ENCODE results near the gene GJD3. TPM values are rescaled to one million over a fixed set of nuclear protein-coding genes. Genes with fewer than 3 reads are reported as not detected.

The GJD3 gene
- total RNA-seq, 1 donor from 2014 or later, result not detected

DNA sequence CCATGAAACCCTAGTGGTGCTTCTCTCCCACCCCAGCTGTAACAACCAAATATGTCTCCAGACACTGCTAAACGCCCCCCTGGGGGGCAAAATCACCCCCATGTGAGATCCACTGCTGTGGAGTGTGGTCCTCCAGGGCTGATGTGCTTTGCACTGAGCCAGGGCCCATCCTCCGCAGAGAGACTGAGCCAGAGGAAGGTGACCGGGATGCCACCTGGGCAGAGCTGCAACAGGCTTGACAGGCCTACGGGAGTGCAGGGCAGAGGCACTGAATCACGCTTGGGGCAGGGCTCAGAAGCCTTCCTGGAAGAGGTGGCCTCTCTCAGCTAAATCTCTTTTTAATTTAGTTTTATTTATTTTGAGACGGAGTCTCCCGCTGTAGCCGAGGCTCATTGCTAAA, 4.4 kb downstream of the GJD3 start:
- Mint-ChIP-seq H3K4me1 (peaks cover 19% of the 10 kb centered on the region), H3K27me3 (ENCODE audit: low read depth) (peaks cover 23% of the 10 kb centered on the region), H3K9me3 (no peaks in the 10 kb centered on the region), H3K4me3 (no peak overlapping the region), H3K27ac (no peak overlapping the region), H3K36me3 (peaks cover 3% of the 10 kb centered on the region)
- no peak for DNase-seq (ENCODE audit: low spot score in 2 of 2, unreplicated experiment in 2 of 2)
- TF ChIP-seq, protein P1, sequence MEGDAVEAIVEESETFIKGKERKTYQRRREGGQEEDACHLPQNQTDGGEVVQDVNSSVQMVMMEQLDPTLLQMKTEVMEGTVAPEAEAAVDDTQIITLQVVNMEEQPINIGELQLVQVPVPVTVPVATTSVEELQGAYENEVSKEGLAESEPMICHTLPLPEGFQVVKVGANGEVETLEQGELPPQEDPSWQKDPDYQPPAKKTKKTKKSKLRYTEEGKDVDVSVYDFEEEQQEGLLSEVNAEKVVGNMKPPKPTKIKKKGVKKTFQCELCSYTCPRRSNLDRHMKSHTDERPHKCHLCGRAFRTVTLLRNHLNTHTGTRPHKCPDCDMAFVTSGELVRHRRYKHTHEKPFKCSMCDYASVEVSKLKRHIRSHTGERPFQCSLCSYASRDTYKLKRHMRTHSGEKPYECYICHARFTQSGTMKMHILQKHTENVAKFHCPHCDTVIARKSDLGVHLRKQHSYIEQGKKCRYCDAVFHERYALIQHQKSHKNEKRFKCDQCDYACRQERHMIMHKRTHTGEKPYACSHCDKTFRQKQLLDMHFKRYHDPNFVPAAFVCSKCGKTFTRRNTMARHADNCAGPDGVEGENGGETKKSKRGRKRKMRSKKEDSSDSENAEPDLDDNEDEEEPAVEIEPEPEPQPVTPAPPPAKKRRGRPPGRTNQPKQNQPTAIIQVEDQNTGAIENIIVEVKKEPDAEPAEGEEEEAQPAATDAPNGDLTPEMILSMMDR (IDR thresholded peaks at IDR 0.05; ENCODE audit: unreplicated experiment), result no peak

DNA sequence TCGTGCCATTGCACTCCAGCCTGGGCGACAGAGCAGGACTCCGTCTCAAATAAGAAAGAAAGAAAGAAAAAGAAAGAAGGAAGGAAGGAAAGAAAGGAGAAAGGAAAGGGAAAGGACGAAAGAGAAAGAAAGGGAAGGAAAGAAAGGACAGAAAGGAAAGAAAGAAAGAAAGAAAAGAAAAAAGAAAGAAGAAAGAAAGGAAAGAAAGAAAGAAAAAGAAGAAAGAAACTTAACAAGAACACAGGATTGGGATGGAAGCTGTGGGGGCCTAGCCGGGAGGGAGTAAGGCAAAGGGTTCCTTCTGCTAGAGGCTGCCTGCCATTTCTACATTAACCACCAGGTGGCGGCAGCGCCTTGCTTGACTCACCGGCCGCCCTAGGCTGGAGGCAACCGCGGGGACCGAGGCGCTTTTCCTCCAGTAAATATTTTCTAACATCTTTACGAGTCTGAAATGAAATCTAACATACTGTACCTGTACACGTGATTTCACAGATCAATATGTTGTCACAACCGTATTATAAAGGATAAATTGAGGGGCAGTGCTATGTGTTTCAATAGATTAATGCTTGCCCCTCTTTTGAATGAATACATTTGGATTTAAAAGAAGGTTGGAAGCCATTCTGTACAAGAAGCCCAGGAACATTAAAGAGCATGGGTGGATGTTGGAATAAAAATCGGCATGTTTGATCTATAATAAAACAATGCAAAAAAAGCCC, 6.1 kb downstream of the GJD3 start:
- Mint-ChIP-seq H3K27ac (peak overlapping the region; percentile 66), H3K36me3 (peaks cover 6% of the 10 kb centered on the region), H3K9me3 (no peaks in the 10 kb centered on the region), H3K4me1 (peaks cover 26% of the 10 kb centered on the region), H3K27me3 (ENCODE audit: low read depth) (peaks cover 14% of the 10 kb centered on the region), H3K4me3 (peak overlapping the region; percentile 23)
- TF ChIP-seq, protein P1 (IDR thresholded peaks at IDR 0.05; ENCODE audit: unreplicated experiment), result peak; percentile 98
- peak; percentile 80 to 96 for DNase-seq (ENCODE audit: low spot score in 2 of 2, unreplicated experiment in 2 of 2)

DNA sequence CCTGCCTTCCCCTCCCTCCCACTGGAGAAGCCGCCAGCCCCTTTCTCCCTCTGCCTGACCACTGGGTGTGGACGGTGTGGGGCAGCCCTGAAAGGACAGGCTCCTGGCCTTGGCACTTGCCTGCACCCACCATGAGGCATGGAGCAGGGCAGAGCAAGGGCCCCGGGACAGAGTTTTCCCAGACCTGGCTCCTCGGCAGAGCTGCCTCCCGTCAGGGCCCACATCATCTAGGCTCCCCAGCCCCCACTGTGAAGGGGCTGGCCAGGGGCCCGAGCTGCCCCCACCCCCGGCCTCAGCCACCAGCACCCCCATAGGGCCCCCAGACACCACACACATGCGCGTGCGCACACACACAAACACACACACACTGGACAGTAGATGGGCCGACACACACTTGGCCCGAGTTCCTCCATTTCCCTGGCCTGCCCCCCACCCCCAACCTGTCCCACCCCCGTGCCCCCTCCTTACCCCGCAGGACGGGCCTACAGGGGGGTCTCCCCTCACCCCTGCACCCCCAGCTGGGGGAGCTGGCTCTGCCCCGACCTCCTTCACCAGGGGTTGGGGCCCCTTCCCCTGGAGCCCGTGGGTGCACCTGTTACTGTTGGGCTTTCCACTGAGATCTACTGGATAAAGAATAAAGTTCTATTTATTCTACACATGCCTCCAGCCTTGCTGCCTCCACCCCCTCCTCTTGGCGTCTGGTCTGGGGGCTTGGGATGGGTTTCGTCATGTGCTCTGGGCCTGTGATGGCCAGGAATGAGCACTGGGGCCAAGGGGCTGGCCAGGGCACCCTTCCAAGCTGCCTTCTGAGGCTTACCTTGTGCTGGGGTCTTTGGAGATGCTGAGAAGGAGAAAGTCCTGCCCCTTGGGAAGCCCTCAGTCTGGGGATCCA, 7.3 kb downstream of the GJD3 start:
- Mint-ChIP-seq H3K4me3 (no peak overlapping the region), H3K27me3 (ENCODE audit: low read depth) (peaks cover 9% of the 10 kb centered on the region), H3K27ac (peak overlapping the region; percentile 59), H3K4me1 (peaks cover 32% of the 10 kb centered on the region), H3K36me3 (peaks cover 15% of the 10 kb centered on the region), H3K9me3 (no peaks in the 10 kb centered on the region)
- DNase-seq (ENCODE audit: low spot score in 2 of 2, unreplicated experiment in 2 of 2), result no peak
- TF ChIP-seq, protein P1 (IDR thresholded peaks at IDR 0.05; ENCODE audit: unreplicated experiment), result no peak

DNA sequence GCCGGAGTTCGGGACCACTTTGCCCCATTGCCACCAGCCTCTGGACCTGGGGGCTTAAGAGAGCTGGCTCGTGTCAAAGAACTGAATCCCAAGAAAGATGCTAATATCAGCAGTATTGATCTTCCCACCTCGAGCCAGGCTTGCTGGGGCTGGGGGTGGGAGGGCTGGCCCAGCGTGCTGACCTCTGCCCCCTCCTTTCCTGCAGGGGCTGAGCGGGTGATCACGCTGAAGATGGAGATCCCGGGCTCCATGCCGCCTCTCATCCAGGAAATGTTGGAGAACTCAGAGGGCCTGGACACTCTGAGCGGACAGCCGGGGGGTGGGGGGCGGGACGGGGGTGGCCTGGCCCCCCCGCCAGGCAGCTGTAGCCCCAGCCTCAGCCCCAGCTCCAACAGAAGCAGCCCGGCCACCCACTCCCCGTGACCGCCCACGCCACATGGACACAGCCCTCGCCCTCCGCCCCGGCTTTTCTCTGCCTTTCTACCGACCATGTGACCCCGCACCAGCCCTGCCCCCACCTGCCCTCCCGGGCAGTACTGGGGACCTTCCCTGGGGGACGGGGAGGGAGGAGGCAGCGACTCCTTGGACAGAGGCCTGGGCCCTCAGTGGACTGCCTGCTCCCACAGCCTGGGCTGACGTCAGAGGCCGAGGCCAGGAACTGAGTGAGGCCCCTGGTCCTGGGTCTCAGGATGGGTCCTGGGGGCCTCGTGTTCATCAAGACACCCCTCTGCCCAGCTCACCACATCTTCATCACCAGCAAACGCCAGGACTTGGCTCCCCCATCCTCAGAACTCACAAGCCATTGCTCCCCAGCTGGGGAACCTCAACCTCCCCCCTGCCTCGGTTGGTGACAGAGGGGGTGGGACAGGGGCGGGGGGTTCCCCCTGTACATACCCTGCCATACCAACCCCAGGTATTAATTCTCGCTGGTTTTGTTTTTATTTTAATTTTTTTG, 8.5 kb downstream of the GJD3 start:
- peaks cover 17% of the 10 kb centered on the region for H3K36me3 Mint-ChIP-seq
- no peak overlapping the region for H3K4me3 Mint-ChIP-seq
- no peak overlapping the region for H3K27ac Mint-ChIP-seq
- DNase-seq (ENCODE audit: low spot score in 2 of 2, unreplicated experiment in 2 of 2), result no peak
- TF ChIP-seq, protein P1 (IDR thresholded peaks at IDR 0.05; ENCODE audit: unreplicated experiment), result no peak
- H3K4me1 Mint-ChIP-seq, result peaks cover 39% of the 10 kb centered on the region
- H3K9me3 Mint-ChIP-seq, result no peaks in the 10 kb centered on the region
- peaks cover 3% of the 10 kb centered on the region for H3K27me3 Mint-ChIP-seq (ENCODE audit: low read depth)

DNA sequence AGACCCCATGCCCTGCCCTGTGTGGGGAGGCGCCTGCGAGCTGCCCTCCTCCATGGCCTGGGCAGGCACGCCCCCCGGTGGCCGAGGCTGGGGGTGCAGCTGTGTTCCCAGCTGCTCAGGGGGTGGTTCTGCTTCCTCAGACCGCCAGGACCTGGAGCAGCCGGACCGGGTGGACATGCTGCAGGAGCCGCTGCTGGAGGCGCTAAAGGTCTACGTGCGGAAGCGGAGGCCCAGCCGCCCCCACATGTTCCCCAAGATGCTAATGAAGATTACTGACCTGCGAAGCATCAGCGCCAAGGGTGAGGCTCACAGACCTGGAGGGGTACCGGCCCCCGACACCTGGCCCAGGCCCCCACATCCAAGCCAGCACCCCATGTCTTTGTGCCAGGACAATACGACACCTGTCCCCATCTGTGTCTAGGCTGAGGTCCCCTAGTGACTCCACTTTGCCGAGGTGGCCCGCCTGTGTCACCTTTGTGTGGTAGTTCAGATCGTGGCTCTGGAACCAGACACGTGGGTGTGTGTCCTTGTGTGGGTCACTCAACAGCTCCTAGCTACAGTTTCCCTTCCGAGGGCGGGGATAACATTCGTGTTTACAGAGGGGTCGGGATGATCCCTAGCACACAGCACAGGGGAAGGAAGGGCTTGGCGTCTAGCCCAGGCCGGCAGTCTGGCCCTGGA, 9.3 kb downstream of the GJD3 start:
- DNase-seq (ENCODE audit: low spot score in 2 of 2, unreplicated experiment in 2 of 2), result peak in 1 of 2 experiments; percentile 89
- peaks cover 47% of the 10 kb centered on the region for H3K4me1 Mint-ChIP-seq
- no peaks in the 10 kb centered on the region for H3K9me3 Mint-ChIP-seq
- no peaks in the 10 kb centered on the region for H3K27me3 Mint-ChIP-seq (ENCODE audit: low read depth)
- no peak overlapping the region for H3K27ac Mint-ChIP-seq
- TF ChIP-seq, protein P1 (IDR thresholded peaks at IDR 0.05; ENCODE audit: unreplicated experiment), result peak; percentile 94
- H3K4me3 Mint-ChIP-seq, result no peak overlapping the region
- H3K36me3 Mint-ChIP-seq, result peaks cover 17% of the 10 kb centered on the region

All from mesothelial cell of epicardium (in vitro differentiated cells).